ENCODE measurements around the gene RNF8.

Gene RNF8

GRCh38 chr6:37338745-37339255, 15.0 kb upstream of the RNF8 start:
- H2BK120ac ChIP-seq (ENCODE audit: low read depth, low read length) = no peak overlapping the region
- no peak overlapping the region for H2BK12ac ChIP-seq (ENCODE audit: low read length in 2 of 2)
- no peak overlapping the region for H3K9ac ChIP-seq (ENCODE audit: low read length)
- H2AFZ ChIP-seq (ENCODE audit: low read depth, low read length) = no peak overlapping the region
- H4K91ac ChIP-seq (ENCODE audit: low read length) = no peak overlapping the region
- H2BK5ac ChIP-seq (ENCODE audit: low read depth, low read length, poor library complexity, severe bottlenecking) = no peak overlapping the region
- H3K4me3 ChIP-seq (ENCODE audit: insufficient read depth in 1 of 2, low read depth in 1 of 2, low read length in 2 of 2) = no peak overlapping the region
- 100% methylated on average over 5 of the region's 5 CpGs for whole genome bisulfite sequencing
- no peaks in the 10 kb centered on the region for H3K79me1 ChIP-seq (replicated peaks; ENCODE audit: low read length, poor library complexity, severe bottlenecking)
- H3K14ac ChIP-seq (ENCODE audit: low read length in 2 of 2) = no peak overlapping the region
- no peak overlapping the region for H2AK5ac ChIP-seq (ENCODE audit: low read length, severe bottlenecking)
- H4K8ac ChIP-seq (ENCODE audit: low read length) = no peak overlapping the region
- H3K23ac ChIP-seq (ENCODE audit: low read length in 2 of 2) = no peak overlapping the region
- no peak overlapping the region for H3K18ac ChIP-seq (ENCODE audit: low read depth in 1 of 2, low read length in 2 of 2)
- H3K4me2 ChIP-seq (ENCODE audit: low read length, poor library complexity, severe bottlenecking) = no peak overlapping the region
- H3K4me1 ChIP-seq (ENCODE audit: control insufficient read depth, insufficient read depth, low read depth, low read length) = no peaks in the 10 kb centered on the region
- H3K27ac ChIP-seq (ENCODE audit: low read length, poor library complexity, severe bottlenecking) = no peak overlapping the region
- H3K27me3 ChIP-seq (ENCODE audit: control insufficient read depth in 1 of 2, insufficient read depth in 1 of 2, low read length in 2 of 2) = peaks cover 8% of the 10 kb centered on the region in 2 experiments
- DNase-seq = no peak
- no peaks in the 10 kb centered on the region for H3K9me3 ChIP-seq (ENCODE audit: control insufficient read depth, low read length)
- no peak overlapping the region for H2BK15ac ChIP-seq (ENCODE audit: low read depth, poor library complexity, severe bottlenecking)
- no peak overlapping the region for H3K4ac ChIP-seq (ENCODE audit: low read depth in 1 of 2, low read length in 2 of 2)
- peaks cover 3 to 4% of the 10 kb centered on the region in 2 experiments for H3K36me3 ChIP-seq (ENCODE audit: control insufficient read depth in 1 of 2, insufficient read depth in 2 of 2, low read depth in 1 of 2, low read length in 2 of 2)

- Histone ChIP-seq H3K9ac (ENCODE audit: low read length) (no peak overlapping the region), H2BK15ac (ENCODE audit: low read depth, poor library complexity, severe bottlenecking) (no peak overlapping the region), H3K14ac (ENCODE audit: low read length in 2 of 2) (no peak overlapping the region), H3K4me2 (ENCODE audit: low read length, poor library complexity, severe bottlenecking) (no peak overlapping the region), H3K4me3 (ENCODE audit: insufficient read depth in 1 of 2, low read depth in 1 of 2, low read length in 2 of 2) (no peak overlapping the region), H3K4ac (ENCODE audit: low read depth in 1 of 2, low read length in 2 of 2) (no peak overlapping the region), H3K27me3 (ENCODE audit: control insufficient read depth in 1 of 2, insufficient read depth in 1 of 2, low read length in 2 of 2) (peaks cover 8 to 17% of the 10 kb centered on the region in 2 experiments), H3K18ac (ENCODE audit: low read depth in 1 of 2, low read length in 2 of 2) (no peak overlapping the region), H2AFZ (ENCODE audit: low read depth, low read length) (no peak overlapping the region), H2BK120ac (ENCODE audit: low read depth, low read length) (no peak overlapping the region), H4K8ac (ENCODE audit: low read length) (no peak overlapping the region), H2BK5ac (ENCODE audit: low read depth, low read length, poor library complexity, severe bottlenecking) (no peak overlapping the region), H3K4me1 (ENCODE audit: control insufficient read depth, insufficient read depth, low read depth, low read length) (no peaks in the 10 kb centered on the region), H3K9me3 (ENCODE audit: control insufficient read depth, low read length) (no peaks in the 10 kb centered on the region), H2BK12ac (ENCODE audit: low read length in 2 of 2) (no peak overlapping the region), H3K79me1 (replicated peaks; ENCODE audit: low read length, poor library complexity, severe bottlenecking) (no peaks in the 10 kb centered on the region), H3K27ac (ENCODE audit: low read length, poor library complexity, severe bottlenecking) (no peak overlapping the region), H4K91ac (ENCODE audit: low read length) (no peak overlapping the region), H3K23ac (ENCODE audit: low read length in 2 of 2) (no peak overlapping the region), H3K36me3 (ENCODE audit: control insufficient read depth in 1 of 2, insufficient read depth in 2 of 2, low read depth in 1 of 2, low read length in 2 of 2) (peaks cover 0 to 2% of the 10 kb centered on the region in 2 experiments), H2AK5ac (ENCODE audit: low read length, severe bottlenecking) (no peak overlapping the region)
- no peak for DNase-seq
- WGBS = 87% methylated on average over 2 of the region's 5 CpGs
Observed at GRCh38 chr6:37339741-37340638, 13.8 kb upstream of the RNF8 start.

GRCh38 chr6:37340639-37340943, 13.2 kb upstream of the RNF8 start:
- Histone ChIP-seq H2BK120ac (ENCODE audit: low read depth, low read length) (no peak overlapping the region), H3K4me3 (ENCODE audit: insufficient read depth in 1 of 2, low read depth in 1 of 2, low read length in 2 of 2) (no peak overlapping the region), H3K23ac (ENCODE audit: low read length in 2 of 2) (no peak overlapping the region), H2AK5ac (ENCODE audit: low read length, severe bottlenecking) (no peak overlapping the region), H3K27me3 (ENCODE audit: control insufficient read depth in 1 of 2, insufficient read depth in 1 of 2, low read length in 2 of 2) (peaks cover 8 to 17% of the 10 kb centered on the region in 2 experiments), H3K4ac (ENCODE audit: low read depth in 1 of 2, low read length in 2 of 2) (no peak overlapping the region), H2BK12ac (ENCODE audit: low read length in 2 of 2) (no peak overlapping the region), H4K8ac (ENCODE audit: low read length) (no peak overlapping the region), H3K9ac (ENCODE audit: low read length) (no peak overlapping the region), H3K79me1 (replicated peaks; ENCODE audit: low read length, poor library complexity, severe bottlenecking) (no peaks in the 10 kb centered on the region), H3K4me2 (ENCODE audit: low read length, poor library complexity, severe bottlenecking) (no peak overlapping the region), H3K4me1 (ENCODE audit: control insufficient read depth, insufficient read depth, low read depth, low read length) (no peaks in the 10 kb centered on the region), H3K18ac (ENCODE audit: low read depth in 1 of 2, low read length in 2 of 2) (no peak overlapping the region), H3K36me3 (ENCODE audit: control insufficient read depth in 1 of 2, insufficient read depth in 2 of 2, low read depth in 1 of 2, low read length in 2 of 2) (no peaks in the 10 kb centered on the region), H3K27ac (ENCODE audit: low read length, poor library complexity, severe bottlenecking) (no peak overlapping the region), H2BK5ac (ENCODE audit: low read depth, low read length, poor library complexity, severe bottlenecking) (no peak overlapping the region), H3K9me3 (ENCODE audit: control insufficient read depth, low read length) (no peaks in the 10 kb centered on the region), H3K14ac (ENCODE audit: low read length in 2 of 2) (no peak overlapping the region), H4K91ac (ENCODE audit: low read length) (no peak overlapping the region), H2BK15ac (ENCODE audit: low read depth, poor library complexity, severe bottlenecking) (no peak overlapping the region), H2AFZ (ENCODE audit: low read depth, low read length) (no peak overlapping the region)
- DNase-seq = no peak
- 86% methylated on average over 4 of the region's 4 CpGs for WGBS

GRCh38 chr6:37343248-37343647, 10.5 kb upstream of the RNF8 start:
- no peak overlapping the region for H2BK15ac ChIP-seq (ENCODE audit: low read depth, poor library complexity, severe bottlenecking)
- 98% methylated on average over 3 of the region's 3 CpGs for WGBS
- H4K91ac ChIP-seq (ENCODE audit: low read length) = no peak overlapping the region
- DNase-seq = no peak
- H3K23ac ChIP-seq (ENCODE audit: low read length in 2 of 2) = no peak overlapping the region
- H2BK12ac ChIP-seq (ENCODE audit: low read length in 2 of 2) = no peak overlapping the region
- H2AFZ ChIP-seq (ENCODE audit: low read depth, low read length) = no peak overlapping the region
- H3K14ac ChIP-seq (ENCODE audit: low read length in 2 of 2) = no peak overlapping the region
- no peak overlapping the region for H2AK5ac ChIP-seq (ENCODE audit: low read length, severe bottlenecking)
- no peak overlapping the region for H4K8ac ChIP-seq (ENCODE audit: low read length)
- no peak overlapping the region for H3K4ac ChIP-seq (ENCODE audit: low read depth in 1 of 2, low read length in 2 of 2)
- no peaks in the 10 kb centered on the region for H3K36me3 ChIP-seq (ENCODE audit: control insufficient read depth in 1 of 2, insufficient read depth in 2 of 2, low read depth in 1 of 2, low read length in 2 of 2)
- H2BK5ac ChIP-seq (ENCODE audit: low read depth, low read length, poor library complexity, severe bottlenecking) = no peak overlapping the region
- H3K27me3 ChIP-seq (ENCODE audit: control insufficient read depth in 1 of 2, insufficient read depth in 1 of 2, low read length in 2 of 2) = peaks cover 8 to 20% of the 10 kb centered on the region in 2 experiments
- no peak overlapping the region for H3K18ac ChIP-seq (ENCODE audit: low read depth in 1 of 2, low read length in 2 of 2)
- H2BK120ac ChIP-seq (ENCODE audit: low read depth, low read length) = no peak overlapping the region
- H3K79me1 ChIP-seq (replicated peaks; ENCODE audit: low read length, poor library complexity, severe bottlenecking) = no peaks in the 10 kb centered on the region
- no peaks in the 10 kb centered on the region for H3K9me3 ChIP-seq (ENCODE audit: control insufficient read depth, low read length)
- no peak overlapping the region for H3K27ac ChIP-seq (ENCODE audit: low read length, poor library complexity, severe bottlenecking)
- H3K9ac ChIP-seq (ENCODE audit: low read length) = no peak overlapping the region
- H3K4me3 ChIP-seq (ENCODE audit: insufficient read depth in 1 of 2, low read depth in 1 of 2, low read length in 2 of 2) = no peak overlapping the region
- no peaks in the 10 kb centered on the region for H3K4me1 ChIP-seq (ENCODE audit: control insufficient read depth, insufficient read depth, low read depth, low read length)
- no peak overlapping the region for H3K4me2 ChIP-seq (ENCODE audit: low read length, poor library complexity, severe bottlenecking)
